Fibroblast of lung (primary cell): Measurements from ENCODE around the gene WFDC2.

Experiments
- EZH2 ChIP-seq: IDR thresholded peaks from 2 replicates; pipeline ENCODE4 v1.5.1; 2012; ENCODE audit warnings: low read length, control low read depth, mild to moderate bottlenecking; ENCODE audit errors: missing control alignments
- TF ChIP-seq, protein P1 (sequence below), 2 donors: IDR thresholded peaks in 1 of 2; conservative IDR thresholded peaks in 1 of 2; 1 replicate in 1 of 2; 2 replicates in 1 of 2; pipeline ENCODE4 v1.5.1; 2011 to 2012; ENCODE audit warnings: low read length in 2 of 2, control low read depth in 1 of 2, inconsistent platforms in 1 of 2, low read depth in 1 of 2, mild to moderate bottlenecking in 1 of 2

GRCh38 chr20:45515147-45515913, 45.8 kb downstream of the WFDC2 start, which contains the start of gene SPINT3:
- TF ChIP-seq, protein P1, sequence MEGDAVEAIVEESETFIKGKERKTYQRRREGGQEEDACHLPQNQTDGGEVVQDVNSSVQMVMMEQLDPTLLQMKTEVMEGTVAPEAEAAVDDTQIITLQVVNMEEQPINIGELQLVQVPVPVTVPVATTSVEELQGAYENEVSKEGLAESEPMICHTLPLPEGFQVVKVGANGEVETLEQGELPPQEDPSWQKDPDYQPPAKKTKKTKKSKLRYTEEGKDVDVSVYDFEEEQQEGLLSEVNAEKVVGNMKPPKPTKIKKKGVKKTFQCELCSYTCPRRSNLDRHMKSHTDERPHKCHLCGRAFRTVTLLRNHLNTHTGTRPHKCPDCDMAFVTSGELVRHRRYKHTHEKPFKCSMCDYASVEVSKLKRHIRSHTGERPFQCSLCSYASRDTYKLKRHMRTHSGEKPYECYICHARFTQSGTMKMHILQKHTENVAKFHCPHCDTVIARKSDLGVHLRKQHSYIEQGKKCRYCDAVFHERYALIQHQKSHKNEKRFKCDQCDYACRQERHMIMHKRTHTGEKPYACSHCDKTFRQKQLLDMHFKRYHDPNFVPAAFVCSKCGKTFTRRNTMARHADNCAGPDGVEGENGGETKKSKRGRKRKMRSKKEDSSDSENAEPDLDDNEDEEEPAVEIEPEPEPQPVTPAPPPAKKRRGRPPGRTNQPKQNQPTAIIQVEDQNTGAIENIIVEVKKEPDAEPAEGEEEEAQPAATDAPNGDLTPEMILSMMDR (conservative IDR thresholded peaks at IDR 0.05 in 1 of 2, IDR thresholded peaks at IDR 0.05 in 1 of 2; ENCODE audit: low read depth in 1 of 2, low read length in 2 of 2): no peak
- TF ChIP-seq EZH2: no peak
